NCI-H82 treated with DMSO at 0.1 percent for 48 hours (cell line): Measurements from ENCODE around the gene TBC1D14.

Source experiments
- DNase-seq: peaks from one replicate; lab custom pipeline; 2025; ENCODE audit not compliant: unreplicated experiment; lab: John Stamatoyannopoulos, UW

TBC1D14 gene

DNA sequence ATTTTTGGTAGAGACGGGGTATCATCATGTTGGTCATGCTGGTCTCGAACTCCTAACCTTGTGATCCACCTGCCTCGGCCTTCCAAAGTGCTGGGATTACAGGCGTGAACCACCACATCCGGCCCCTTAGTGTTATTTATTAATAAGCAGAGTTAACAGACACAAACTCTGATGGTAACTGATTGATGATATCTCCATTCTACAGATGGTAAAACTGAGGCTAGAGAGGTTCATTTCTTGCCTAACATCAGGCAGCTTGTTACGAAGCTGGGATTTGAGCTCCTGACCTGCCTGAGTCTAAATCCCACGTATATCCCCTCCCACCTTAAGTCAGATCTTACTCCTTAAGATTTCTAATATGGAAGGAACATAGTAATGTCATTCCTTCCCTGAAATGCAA, 36.9 kb downstream of the TBC1D14 start:
- DNase-seq = no peak

DNA sequence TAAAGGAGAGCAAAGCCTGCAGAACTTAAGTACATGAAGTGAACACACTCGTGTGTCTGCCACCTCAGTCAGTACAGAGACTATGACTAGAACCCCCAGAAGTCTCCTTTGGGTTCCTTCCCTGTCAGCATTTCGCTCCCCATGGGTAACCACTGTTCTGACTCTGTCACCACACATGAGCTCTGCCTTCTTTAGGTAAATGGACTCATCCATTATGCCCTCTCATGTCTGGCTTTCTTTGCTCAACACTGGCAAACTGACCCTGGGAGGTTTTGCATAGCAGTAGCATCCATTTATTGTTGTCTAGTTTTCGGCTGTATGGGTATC, 38.5 kb downstream of the TBC1D14 start:
- DNase-seq = no peak

DNA sequence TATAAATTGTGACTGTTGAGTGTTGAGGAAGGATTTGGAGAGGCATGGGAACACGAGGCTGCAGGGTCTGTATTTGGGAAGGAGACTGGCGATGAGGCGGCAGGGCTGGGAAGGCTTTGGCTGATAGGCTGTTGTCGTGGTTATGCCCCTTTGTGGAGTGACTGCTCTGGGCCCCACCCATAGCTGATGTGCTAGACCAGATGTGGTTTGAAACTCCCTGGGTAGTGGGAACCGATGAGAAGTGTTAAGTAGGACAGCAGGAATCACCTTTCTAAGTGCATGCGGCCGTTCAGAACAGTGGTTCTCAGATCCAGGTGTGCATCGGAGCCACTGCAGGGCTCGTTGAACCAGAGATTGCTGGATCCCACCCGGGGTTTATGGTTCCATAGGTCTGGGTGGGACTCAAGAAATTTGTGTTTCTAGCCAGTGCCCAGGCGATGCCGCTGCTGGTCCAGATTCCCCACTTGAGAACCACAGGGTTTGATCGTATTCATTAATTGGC, 42.3 kb downstream of the TBC1D14 start:
- DNase-seq = no peak

DNA sequence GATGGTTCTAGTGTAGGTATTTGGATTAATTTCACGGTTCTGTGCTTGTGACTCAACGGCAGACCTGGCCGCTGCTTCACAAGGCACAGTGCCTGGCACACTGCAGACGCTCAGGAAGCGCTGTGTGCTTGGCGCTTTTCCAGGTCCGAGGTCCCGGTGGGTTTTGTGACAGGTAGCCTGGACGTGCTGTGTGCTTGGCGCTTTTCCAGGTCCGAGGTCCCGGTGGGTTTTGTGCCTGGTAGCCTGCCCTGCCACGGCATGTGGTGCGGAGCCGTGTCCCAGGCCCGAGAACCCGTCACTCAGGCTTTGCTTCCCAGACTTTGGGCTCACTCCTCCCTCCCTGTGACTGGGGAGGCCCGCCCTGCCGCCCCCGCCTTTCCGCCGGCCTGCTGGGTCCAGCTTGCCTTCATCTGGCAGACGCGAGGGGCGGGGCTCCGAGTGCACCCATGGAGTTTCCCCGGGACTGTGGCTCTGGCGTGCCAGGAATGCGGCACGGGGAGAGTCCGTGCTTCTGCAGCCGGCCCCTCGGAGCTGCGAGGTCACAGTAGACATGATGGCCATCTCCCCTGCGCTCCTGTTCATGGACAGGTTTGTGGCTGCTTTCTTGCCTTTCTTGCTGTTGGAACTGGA, 44.2 kb downstream of the TBC1D14 start:
- no peak for DNase-seq

DNA sequence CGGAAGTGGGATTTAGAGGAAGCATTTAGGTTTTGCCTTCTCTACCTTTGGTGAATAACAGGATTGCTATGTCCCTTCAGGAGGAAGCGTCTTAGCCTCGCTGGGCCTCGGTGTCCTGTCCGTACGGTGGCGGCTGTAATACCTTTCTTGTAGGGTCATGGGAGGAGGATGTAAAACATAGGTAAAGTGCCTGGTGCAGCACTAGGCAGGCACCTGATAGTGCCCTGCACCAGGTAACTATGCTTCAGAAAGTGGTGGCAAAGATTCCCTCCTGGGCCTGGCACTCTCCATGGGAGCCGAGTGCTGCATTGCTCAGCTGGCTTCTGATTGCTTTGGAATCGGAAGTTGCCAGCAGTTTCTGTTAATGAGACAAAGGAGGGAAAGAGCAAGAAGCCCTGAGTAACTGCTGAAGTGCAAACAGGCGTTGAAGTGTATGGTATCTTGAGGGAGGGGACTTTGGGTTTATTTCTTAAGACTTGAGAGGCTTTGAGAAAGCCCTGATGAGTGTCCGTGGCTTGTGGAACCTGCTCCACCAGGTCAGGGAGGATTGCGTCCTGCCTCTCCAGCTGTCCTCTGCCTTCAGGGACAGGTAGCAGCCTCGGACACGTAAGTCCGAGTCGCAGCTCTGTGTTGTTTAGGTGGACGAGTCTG, 45.8 kb downstream of the TBC1D14 start:
- no peak for DNase-seq

DNA sequence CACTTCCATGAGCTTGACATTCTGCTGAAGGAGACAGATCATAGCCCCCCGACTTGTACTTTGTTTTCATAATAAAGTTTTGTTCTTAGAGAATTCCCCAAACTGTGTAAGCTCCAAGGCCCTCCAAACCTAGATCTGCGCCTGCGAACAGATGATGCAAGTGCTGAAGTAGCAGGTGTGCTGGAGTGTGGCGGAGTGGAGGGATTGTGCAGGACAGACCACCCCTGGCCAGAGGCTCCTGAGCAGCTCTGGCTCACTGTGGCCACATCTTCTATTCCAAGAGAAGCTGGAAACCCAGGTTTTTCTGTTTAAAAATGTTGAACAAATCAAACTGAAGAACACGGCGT, 46.4 kb downstream of the TBC1D14 start:
- DNase-seq = no peak

DNA sequence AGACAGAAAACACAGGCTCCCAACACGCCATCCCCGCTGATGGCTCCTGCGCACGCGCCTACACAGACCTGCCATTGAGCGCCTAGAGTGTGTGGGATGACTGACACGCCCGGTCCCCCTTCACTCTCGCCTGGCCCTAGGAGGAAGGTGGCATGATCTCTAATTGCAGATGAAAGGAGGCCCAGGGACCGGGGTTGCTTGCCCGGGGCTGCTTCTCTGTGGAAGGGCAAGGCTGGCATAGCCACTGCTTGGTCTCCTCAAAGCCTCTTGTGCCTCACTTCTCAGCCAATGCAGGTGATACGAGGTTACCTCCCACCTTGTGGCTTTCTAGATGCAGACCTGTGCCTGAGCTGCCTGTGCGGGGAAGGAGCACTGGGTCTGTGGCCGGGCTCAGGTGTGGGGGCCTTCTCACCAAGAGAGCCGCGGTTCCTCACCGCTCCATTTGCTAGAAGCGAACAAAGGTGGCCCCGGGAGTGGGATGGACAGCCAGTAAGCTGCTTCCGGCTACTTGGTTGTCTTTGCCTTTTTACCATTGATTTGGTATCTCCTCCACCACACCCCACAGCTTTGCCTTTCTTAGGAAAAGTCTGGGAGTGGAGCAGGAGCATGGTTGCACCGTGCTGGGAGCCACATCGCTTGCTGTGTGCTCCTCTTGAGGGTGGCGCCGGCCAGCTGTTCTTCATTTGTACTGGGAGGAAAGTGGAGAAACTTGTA, 47.0 kb downstream of the TBC1D14 start:
- DNase-seq = no peak

- no peak for DNase-seq
Measured at GRCh38 chr4:6957148-6957520, 47.5 kb downstream of the TBC1D14 start.

DNA sequence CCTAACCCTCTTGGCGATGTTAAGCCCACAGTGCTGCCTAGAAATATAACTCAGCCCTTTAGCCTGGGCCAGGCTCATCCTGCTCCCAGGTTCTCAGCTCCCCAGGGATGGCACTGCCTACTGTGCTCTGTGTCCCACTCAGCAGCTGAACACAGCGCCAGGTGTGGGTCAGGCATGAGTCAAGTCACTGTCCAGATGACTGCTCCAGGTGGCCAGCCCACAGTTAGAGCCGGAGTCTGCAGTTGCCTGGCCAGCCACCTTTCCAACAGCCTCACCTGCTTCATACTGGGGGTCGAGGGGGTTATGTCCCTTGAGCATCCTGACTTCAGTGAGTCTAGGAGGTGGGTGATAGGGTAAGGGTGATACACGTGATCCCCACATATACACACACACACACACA, 48.4 kb downstream of the TBC1D14 start:
- DNase-seq = no peak

- DNase-seq = no peak
Measured at GRCh38 chr4:6959261-6959660, 49.6 kb downstream of the TBC1D14 start.

- DNase-seq = no peak
Measured at GRCh38 chr4:6960154-6960553, 50.5 kb downstream of the TBC1D14 start.

- no peak for DNase-seq
Measured at GRCh38 chr4:6960628-6961412, 51.2 kb downstream of the TBC1D14 start.

GRCh38 chr4:6961496-6962210, 52.0 kb downstream of the TBC1D14 start:
- DNase-seq = no peak

DNA sequence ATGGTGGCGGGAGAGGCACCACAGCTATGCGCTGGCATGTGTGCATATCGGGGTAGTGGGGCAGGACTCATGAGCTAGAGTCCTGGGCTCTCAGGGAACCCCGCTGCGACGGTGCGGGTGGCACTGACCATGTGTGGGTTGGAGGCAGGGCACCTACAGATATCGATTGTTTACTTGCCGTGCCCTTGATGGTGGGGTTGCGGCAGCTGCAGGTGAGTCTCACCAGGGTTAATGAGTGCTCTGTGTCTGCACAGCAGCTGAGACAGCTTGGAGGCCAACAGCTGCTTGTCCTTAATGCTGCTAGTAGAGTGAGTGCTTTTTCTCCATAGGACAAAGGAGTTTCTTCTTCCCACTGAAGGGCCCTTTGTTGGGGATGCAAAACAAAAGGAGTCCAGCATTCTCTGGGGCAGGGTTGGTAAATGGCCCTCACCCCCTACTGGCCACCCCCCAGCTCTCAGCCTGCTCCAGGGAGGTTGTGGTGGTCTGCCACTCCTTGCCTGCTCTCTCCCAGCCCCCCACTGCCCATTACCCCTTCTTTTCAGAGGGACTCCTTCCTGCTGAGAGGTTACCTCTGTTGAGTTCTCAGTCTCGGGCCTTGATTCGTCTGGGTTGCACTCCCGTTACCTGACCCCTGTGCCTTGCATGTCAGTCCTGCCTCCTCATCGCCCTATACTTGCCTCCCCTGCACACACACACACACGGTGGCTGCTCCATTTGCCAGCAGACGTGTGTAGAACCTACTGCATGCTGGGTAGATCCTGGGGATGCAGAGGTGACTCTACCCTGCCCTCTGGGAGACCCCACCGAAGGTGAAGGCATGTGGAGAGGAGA, 52.8 kb downstream of the TBC1D14 start:
- no peak for DNase-seq

- DNase-seq = no peak
Measured at GRCh38 chr4:6963139-6963611, 53.5 kb downstream of the TBC1D14 start.

DNA sequence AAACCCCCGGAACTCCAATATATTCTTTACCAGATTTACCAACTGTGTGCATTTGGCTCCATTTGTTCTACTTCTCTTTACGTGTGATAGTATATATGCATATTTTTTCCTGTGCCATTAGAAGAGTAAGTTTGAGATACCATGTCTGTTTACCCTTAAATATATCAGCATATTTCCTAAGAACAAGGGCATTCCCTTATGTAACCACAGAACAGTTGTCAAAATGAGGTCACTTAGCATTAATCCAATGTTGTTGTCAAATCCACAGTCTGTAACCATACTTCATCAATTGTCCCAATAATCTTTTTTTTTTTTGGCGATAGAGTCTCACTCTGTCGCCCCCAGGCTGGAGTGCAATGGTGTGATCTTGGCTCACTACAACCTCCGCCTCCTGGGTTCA, 55.2 kb downstream of the TBC1D14 start:
- no peak for DNase-seq

- no peak for DNase-seq
Measured at GRCh38 chr4:6965329-6965728, 55.7 kb downstream of the TBC1D14 start.

DNA sequence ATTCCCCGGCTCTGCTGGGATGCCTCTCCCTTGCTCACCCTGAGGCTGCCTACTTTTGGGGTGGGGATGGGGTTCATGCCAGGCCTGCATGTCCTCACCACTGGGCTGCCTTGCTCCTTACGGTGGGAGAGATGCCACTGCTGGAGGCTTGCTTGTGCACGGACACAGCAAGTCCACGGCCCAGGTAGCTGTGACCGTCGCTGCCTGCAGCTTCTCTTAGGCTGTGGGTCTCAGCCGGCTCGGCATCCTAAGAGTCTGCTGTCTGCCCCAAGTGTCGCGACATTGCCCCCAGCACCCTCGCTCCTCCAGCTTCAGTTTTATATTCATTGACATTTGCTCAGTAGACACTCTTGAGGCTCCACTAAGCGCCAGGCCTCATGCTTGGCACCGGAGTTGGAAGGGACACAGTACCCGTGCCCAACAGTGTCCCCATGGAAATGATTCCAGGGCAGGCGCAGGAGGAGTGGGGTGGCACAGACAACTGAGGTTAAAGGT, 58.3 kb downstream of the TBC1D14 start:
- no peak for DNase-seq

DNA sequence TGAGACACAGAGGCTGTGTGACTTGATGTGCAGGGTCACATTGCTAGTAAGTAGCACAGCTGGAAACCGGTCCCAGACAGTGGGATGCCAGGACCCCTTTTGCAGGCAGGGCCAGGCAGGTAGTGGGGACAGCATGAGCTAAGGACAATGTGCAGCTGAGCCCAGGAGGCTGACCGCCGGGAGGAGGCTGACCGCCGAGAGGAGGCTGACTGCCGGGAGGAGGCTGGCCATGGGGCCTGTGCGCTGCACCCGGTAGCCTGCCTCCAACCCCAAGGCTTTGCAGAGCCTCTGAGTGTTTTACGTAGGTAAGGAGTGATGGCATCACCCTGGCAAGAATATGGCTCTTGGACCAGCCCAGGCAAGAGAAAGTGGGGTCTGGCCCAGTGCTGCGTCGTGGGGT, 58.9 kb downstream of the TBC1D14 start:
- no peak for DNase-seq
